IMR-90 (cell line): Measurements from ENCODE around the gene NCKAP5. TPM values are rescaled to one million over a fixed set of nuclear protein-coding genes. Genes with fewer than 3 reads are reported as not detected.

Experiments
- ATAC-seq: fragments of 200-7000 bp; cut with Tn5 transposase; 2 replicates; pipeline ENCODE4 v1.9.1; 2020; ENCODE audit warnings: low read depth, mild to moderate bottlenecking, moderate library complexity
- BruUV-seq: library from RNA; stranded (reverse); fragments of 400-500 nt; replicated peaks from 2 replicates; lab custom pipeline; 2021; lab: Mats Ljungman, UMichigan
- CTCF ChIA-PET: fragments of 300-600 bp; formaldehyde crosslinking; extraction: SDS; loops from one replicate; lab custom pipeline; 2021; ENCODE audit warnings: antibody characterized with exemption; lab: Yijun Ruan, JAX
- POLR2A ChIA-PET: fragments of 300-600 bp; sonication (Branson Sonifier 250); formaldehyde crosslinking; loops from one replicate; lab custom pipeline; 2022; ENCODE audit warnings: antibody characterized with exemption; ENCODE audit not compliant: unreplicated experiment; lab: Charles Lee
- DNase-seq: peaks from one replicate; pipeline ENCODE4 v3.0.0; 2013
- H2AFZ ChIP-seq: replicated peaks from 2 replicates; pipeline ENCODE3; 2013; ENCODE audit warnings: low read length, mild to moderate bottlenecking; ENCODE audit not compliant: poor library complexity
- H2AK5ac ChIP-seq: 2 replicates; pipeline ENCODE4 v1.6.1; 2013; ENCODE audit warnings: low read depth, low read length, inconsistent platforms
- H2AK9ac ChIP-seq: replicated peaks from 2 replicates; pipeline ENCODE3; 2013; ENCODE audit warnings: mild to moderate bottlenecking, low read depth, low read length, moderate library complexity; ENCODE audit not compliant: poor library complexity
- H2BK120ac ChIP-seq: 2 replicates; pipeline ENCODE4 v1.6.1; 2013; ENCODE audit warnings: low read depth, low read length, inconsistent platforms
- H2BK15ac ChIP-seq: 3 replicates; pipeline ENCODE4 v1.6.1; 2013; ENCODE audit warnings: low read depth, low read length, inconsistent platforms
- H2BK20ac ChIP-seq: 2 replicates; pipeline ENCODE4 v1.6.1; 2013; ENCODE audit warnings: low read depth, mild to moderate bottlenecking, inconsistent platforms, low read length, moderate library complexity
- H2BK5ac ChIP-seq: 2 replicates; pipeline ENCODE4 v1.6.1; 2013; ENCODE audit warnings: mild to moderate bottlenecking, low read depth, low read length, inconsistent platforms; ENCODE audit not compliant: poor library complexity, severe bottlenecking
- H3K14ac ChIP-seq: replicated peaks from 2 replicates; pipeline ENCODE4 v1.6.1; 2013; ENCODE audit warnings: low read depth, low read length, inconsistent platforms
- H3K18ac ChIP-seq: 2 replicates; pipeline ENCODE4 v1.6.1; 2013; ENCODE audit warnings: low read depth, low read length, control low read depth
- H3K23ac ChIP-seq: 2 replicates; pipeline ENCODE4 v1.6.1; 2013; ENCODE audit warnings: low read depth, low read length, inconsistent platforms
- H3K27ac ChIP-seq: 2 replicates; pipeline ENCODE4 v1.5.1; 2013; ENCODE audit warnings: mild to moderate bottlenecking, control low read depth, low read length; ENCODE audit not compliant: insufficient read depth
- H3K27me3 ChIP-seq: 2 replicates; pipeline ENCODE4 v1.6.1; 2013; ENCODE audit warnings: low read length; ENCODE audit not compliant: control insufficient read depth, insufficient read depth
- H3K36me3 ChIP-seq: 2 replicates; pipeline ENCODE4 v1.6.1; 2013; ENCODE audit warnings: low read length, mixed read lengths; ENCODE audit not compliant: control insufficient read depth, insufficient read depth
- H3K4ac ChIP-seq: 2 replicates; pipeline ENCODE4 v1.6.1; 2013; ENCODE audit warnings: low read depth, low read length, inconsistent platforms
- H3K4me1 ChIP-seq: 2 replicates; pipeline ENCODE4 v1.6.1; 2013; ENCODE audit warnings: low read length, mixed read lengths; ENCODE audit not compliant: control insufficient read depth, insufficient read depth
- H3K4me2 ChIP-seq: 2 replicates; pipeline ENCODE4 v1.6.1; 2013; ENCODE audit warnings: low read depth, mild to moderate bottlenecking, control low read depth, low read length, moderate library complexity
- H3K4me3 ChIP-seq: 2 replicates; pipeline ENCODE4 v1.5.1; 2013; ENCODE audit warnings: low read depth, mild to moderate bottlenecking, control low read depth, low read length, moderate library complexity; ENCODE audit not compliant: insufficient read depth
- H3K56ac ChIP-seq: 2 replicates; pipeline ENCODE4 v1.6.1; 2013; ENCODE audit warnings: low read length, inconsistent platforms; ENCODE audit not compliant: insufficient read depth; ENCODE audit errors: extremely low read depth
- H3K79me1 ChIP-seq, 2 experiments: 2 replicates each; pipeline ENCODE4 v1.6.1; 2013; ENCODE audit warnings: low read length in 2 of 2, inconsistent platforms in 1 of 2, low read depth in 1 of 2
- H3K9ac ChIP-seq: 2 replicates; pipeline ENCODE4 v1.6.1; 2013; ENCODE audit warnings: low read depth, low read length, control low read depth
- H3K9me1 ChIP-seq: 2 replicates; pipeline ENCODE4 v1.6.1; 2013; ENCODE audit warnings: low read length, inconsistent platforms; ENCODE audit not compliant: insufficient read depth
- H3K9me3 ChIP-seq: 2 replicates; pipeline ENCODE4 v1.6.1; 2013; ENCODE audit warnings: low read length; ENCODE audit not compliant: control insufficient read depth, insufficient read depth
- H4K20me1 ChIP-seq: 2 replicates; pipeline ENCODE4 v1.6.1; 2013; ENCODE audit warnings: low read length, inconsistent platforms; ENCODE audit not compliant: insufficient read depth
- H4K5ac ChIP-seq: 2 replicates; pipeline ENCODE4 v1.6.1; 2013; ENCODE audit warnings: mild to moderate bottlenecking, low read depth, low read length, control low read depth
- H4K8ac ChIP-seq, 2 experiments: 2 replicates each; pipeline ENCODE4 v1.6.1; 2013; ENCODE audit warnings: low read depth in 2 of 2, low read length in 2 of 2, control low read depth in 1 of 2, inconsistent platforms in 1 of 2
- H4K91ac ChIP-seq: 2 replicates; pipeline ENCODE4 v1.6.1; 2013; ENCODE audit warnings: low read depth, low read length, inconsistent platforms; ENCODE audit not compliant: insufficient read depth
- CEBPB ChIP-seq: IDR thresholded peaks from 2 replicates; pipeline ENCODE4 v1.6.1; 2012; ENCODE audit warnings: low read depth, low read length, improper control_type of control experiment
- POLR2A ChIP-seq: IDR thresholded peaks from 2 replicates; pipeline ENCODE4 v1.6.1; 2012; ENCODE audit warnings: mild to moderate bottlenecking, low read depth, low read length
- WGBS, 2 experiments: methylation state at CpG; one replicate each; pipeline versions ENCODE4 v1.1.5 to v1.1.7; 2013; ENCODE audit warnings: missing lambda C conversion rate in 2 of 2; ENCODE audit not compliant: insufficient read length in 1 of 2; ENCODE audit errors: extremely low coverage in 2 of 2; 5-methylcytosine and 5-hydroxymethylcytosine counted together
- dilution Hi-C: fragments of 300-500 bp; cut with HindIII; formaldehyde crosslinking; loops from one replicate; pipeline ENCODE4 v1.14.3; 2018; ENCODE audit warnings: low sequenced_read_pairs; ENCODE audit not compliant: unreplicated experiment
- in situ Hi-C: fragments of 300-500 bp; cut with MboI; formaldehyde crosslinking; loops from 3 replicates; pipeline ENCODE4 v1.14.3; 2019; ENCODE audit warnings: low sequenced_read_pairs, inconsistent platforms, mixed read lengths
- intact Hi-C: fragments of 100-400 bp; cut with micrococcal nuclease; formaldehyde crosslinking; loops from 2 replicates; pipeline ENCODE4 v1.10.0; 2022
- polyA plus RNA-seq, 3 experiments: library from polyadenylated mRNA; depleted of rRNA; stranded (reverse); fragments of >200 nt; gene quantifications; 2 replicates each; pipeline ENCODE4 v1.2.3, GENCODE V29; 2012; ENCODE audit warnings: low replicate concordance in 1 of 3
- total RNA-seq: library from RNA; depleted of rRNA; stranded (reverse); fragments of >200 nt; gene quantifications from 2 replicates; pipeline ENCODE4 v1.2.3, GENCODE V29; 2012

Gene NCKAP5
- total and polyA plus RNA-seq, 2 of the 4 experiments (the other 2 are of a cell fraction): 2.7 to 3.9 TPM

DNA sequence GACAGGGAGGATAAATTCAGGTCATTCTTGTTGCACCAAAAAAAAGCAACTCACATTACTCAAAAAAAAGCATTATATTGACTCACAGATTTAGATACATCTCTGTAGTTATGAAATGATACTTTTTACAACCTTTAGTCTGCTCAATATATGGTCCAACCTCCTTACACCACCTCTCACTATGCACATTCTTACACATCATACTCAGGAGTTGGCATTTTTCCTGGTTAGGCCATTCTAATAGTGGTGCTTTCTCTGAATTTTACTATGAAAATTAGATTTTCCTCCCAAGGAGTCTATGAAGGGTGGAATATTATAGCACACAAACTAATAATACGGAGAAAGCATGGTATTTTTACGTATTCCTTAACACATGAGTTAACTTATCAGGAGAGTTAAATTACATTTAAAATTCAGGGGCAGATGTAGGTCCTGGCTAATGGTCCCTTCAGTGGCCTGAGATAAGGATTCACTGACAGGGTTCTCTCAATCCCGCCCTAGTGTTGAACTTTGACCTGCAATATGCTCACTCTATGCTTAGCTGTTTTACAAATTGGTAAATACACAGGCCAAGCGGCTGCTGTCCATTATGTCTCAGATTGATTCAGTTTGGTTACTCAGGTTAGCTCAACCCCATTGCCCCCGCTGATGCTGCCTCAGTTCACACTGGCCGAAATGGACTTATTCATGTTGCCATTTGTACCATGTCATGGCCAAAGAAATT lies 153.6 kb downstream of the NCKAP5 start:
- Histone ChIP-seq H3K9me3 (no peaks in the 10 kb centered on the region), H3K4ac (peak overlapping the region; percentile 66), H2AFZ (no peak overlapping the region), H4K20me1 (no peaks in the 10 kb centered on the region), H2BK120ac (0 out of 2 replicates have a peak overlapping the region, but pooled peaks have one; percentile 18), H2AK5ac (peak overlapping the region; percentile 40), H3K18ac (no peak overlapping the region), H3K36me3 (no peaks in the 10 kb centered on the region), H3K27ac (no peak overlapping the region), H3K14ac (no peak overlapping the region), H2AK9ac (no peak overlapping the region), H3K23ac (no peak overlapping the region), H3K27me3 (no peaks in the 10 kb centered on the region), H4K8ac (no peak overlapping the region), H2BK20ac (0 out of 2 replicates have a peak overlapping the region, but pooled peaks have one; percentile 24), H3K56ac (no peak overlapping the region), H2BK5ac (no peak overlapping the region), H4K5ac (no peak overlapping the region), H3K4me2 (no peak overlapping the region), H3K4me1 (peaks cover 10% of the 10 kb centered on the region), H4K91ac (no peak overlapping the region), H3K4me3 (no peak overlapping the region), H3K9me1 (peaks cover 10% of the 10 kb centered on the region), H2BK15ac (no peak overlapping the region), H3K9ac (no peak overlapping the region), H3K79me1 (0 out of 4 replicates have a peak, but pooled peaks cover 0 to 6% of the 10 kb centered on the region in 2 experiments)
- no peak for TF ChIP-seq POLR2A
- 0 out of 2 replicates have a peak, but pooled peaks have one; percentile 2 for TF ChIP-seq CEBPB
- DNase-seq (peak; percentile 82), ATAC-seq (peak; percentile 77)
- in situ Hi-C loops: no loop called here
- WGBS, 2 experiments: 91% methylated on average over 4 of the region's 6 CpGs; no CpG with 5 or more reads in 1 of the 2 experiments
- dilution Hi-C loops: no loop called here
- no TSS peak for BruUV-seq
- POLR2A ChIA-PET: no interaction called here
- intact Hi-C loops: loop anchor here (10.0 kb wide), 1 partner anchor 370 kb away; no protein-coding TSS in a partner anchor
- CTCF ChIA-PET: no interaction called here
